Measurements from ENCODE around the gene CIZ1. TPM values are rescaled to one million over a fixed set of nuclear protein-coding genes. Genes with fewer than 3 reads are reported as not detected.

CIZ1 gene
- total and polyA plus RNA-seq, 9 of the 15 experiments (the other 6 are each of a cell fraction or from before 2014, with no cell fraction given) = 6.6 to 329 (median 87.8) TPM

DNA sequence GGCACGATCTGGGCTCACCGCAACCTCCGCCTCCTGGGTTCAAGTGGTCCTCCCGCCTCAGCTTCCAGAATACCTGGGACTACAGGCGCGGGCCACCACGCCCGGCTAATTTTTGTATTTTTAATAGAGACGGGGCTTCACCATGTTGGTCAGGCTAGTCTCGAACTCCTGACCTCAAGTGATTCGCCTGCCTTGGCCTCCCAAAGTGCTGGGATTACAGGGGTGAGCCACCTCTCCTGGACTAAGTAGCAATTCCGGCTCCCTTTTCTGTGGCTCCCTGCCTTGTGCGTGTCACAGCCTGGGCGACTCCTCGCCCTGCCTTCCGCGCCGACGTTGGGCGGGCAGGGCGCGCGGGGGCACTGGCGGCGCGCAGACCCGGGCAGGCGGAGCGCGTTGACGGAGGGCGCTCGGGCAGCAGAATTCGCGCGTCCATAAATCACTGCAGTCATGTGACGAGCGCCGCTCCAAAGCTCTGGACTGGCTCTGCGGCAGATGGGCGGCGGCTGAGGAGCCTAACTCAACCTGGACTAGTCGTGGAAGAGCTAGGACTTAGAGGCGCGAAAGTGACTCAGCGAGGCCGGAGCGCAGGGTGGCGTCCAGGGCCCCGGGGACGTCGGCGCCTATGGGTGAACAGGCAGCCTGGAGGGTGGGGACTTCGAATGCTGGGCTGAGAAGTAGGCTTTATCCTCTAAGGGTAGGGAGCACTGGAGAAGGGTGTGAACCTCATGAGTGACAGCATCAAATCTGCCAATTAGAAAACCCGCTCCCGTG lies 1.4 kb upstream of the CIZ1 start (continued):
- TF ChIP-seq RCOR1 (IDR thresholded peaks at IDR 0.05; ENCODE audit: borderline replicate concordance in 1 of 2, low read depth in 2 of 2, low read length in 2 of 2) = peak; percentile 97 to 100
- TF ChIP-seq CEBPB (tag; IDR thresholded peaks at IDR 0.05) = no peak
- no peak for TF ChIP-seq GATA2 (CRISPR knock-in tag; IDR thresholded peaks at IDR 0.05)
- peak; percentile 83 for TF ChIP-seq SMAD4 (CRISPR knock-in tag; conservative IDR thresholded peaks at IDR 0.05)
- TF ChIP-seq DEAF1 (CRISPR knock-in tag; IDR thresholded peaks at IDR 0.05) = no peak
- TF ChIP-seq TCFL5 (CRISPR knock-in tag; conservative IDR thresholded peaks at IDR 0.05) = no peak
- TF ChIP-seq SLC30A9 (CRISPR knock-in tag; IDR thresholded peaks at IDR 0.05) = 0 out of 2 replicates have a peak, but pooled peaks have one; percentile 47
- TF ChIP-seq, protein P1, sequence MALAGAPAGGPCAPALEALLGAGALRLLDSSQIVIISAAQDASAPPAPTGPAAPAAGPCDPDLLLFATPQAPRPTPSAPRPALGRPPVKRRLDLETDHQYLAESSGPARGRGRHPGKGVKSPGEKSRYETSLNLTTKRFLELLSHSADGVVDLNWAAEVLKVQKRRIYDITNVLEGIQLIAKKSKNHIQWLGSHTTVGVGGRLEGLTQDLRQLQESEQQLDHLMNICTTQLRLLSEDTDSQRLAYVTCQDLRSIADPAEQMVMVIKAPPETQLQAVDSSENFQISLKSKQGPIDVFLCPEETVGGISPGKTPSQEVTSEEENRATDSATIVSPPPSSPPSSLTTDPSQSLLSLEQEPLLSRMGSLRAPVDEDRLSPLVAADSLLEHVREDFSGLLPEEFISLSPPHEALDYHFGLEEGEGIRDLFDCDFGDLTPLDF (CRISPR knock-in tag; IDR thresholded peaks at IDR 0.05) = peak; percentile 90
- TF ChIP-seq RFX5 (IDR thresholded peaks at IDR 0.05; ENCODE audit: low read depth, low read length) = 0 out of 2 replicates have a peak, but pooled peaks have one; percentile 30
- TF ChIP-seq RBBP5 (IDR thresholded peaks at IDR 0.05; ENCODE audit: borderline replicate concordance, insufficient read depth, low read length, poor library complexity, severe bottlenecking) = peak; percentile 63
- TF ChIP-seq, protein P2, sequence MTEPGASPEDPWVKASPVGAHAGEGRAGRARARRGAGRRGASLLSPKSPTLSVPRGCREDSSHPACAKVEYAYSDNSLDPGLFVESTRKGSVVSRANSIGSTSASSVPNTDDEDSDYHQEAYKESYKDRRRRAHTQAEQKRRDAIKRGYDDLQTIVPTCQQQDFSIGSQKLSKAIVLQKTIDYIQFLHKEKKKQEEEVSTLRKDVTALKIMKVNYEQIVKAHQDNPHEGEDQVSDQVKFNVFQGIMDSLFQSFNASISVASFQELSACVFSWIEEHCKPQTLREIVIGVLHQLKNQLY (CRISPR knock-in tag; conservative IDR thresholded peaks at IDR 0.05) = peak in 1 of 2 experiments; percentile 41; a peak in 3 of 4 replicates
- TF ChIP-seq ZNF165 (CRISPR knock-in tag; IDR thresholded peaks at IDR 0.05; ENCODE audit: borderline replicate concordance) = peak; percentile 82
- TF ChIP-seq, protein P3, sequence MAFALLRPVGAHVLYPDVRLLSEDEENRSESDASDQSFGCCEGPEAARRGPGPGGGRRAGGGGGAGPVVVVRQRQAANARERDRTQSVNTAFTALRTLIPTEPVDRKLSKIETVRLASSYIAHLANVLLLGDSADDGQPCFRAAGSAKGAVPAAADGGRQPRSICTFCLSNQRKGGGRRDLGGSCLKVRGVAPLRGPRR (CRISPR knock-in tag; IDR thresholded peaks at IDR 0.05) = peak; percentile 84; the same call in 1 of the 2 replicates
- TF ChIP-seq NR2F6 (CRISPR knock-in tag; IDR thresholded peaks at IDR 0.05) = peak; percentile 85; the same call in 1 of the 2 replicates
- peak; percentile 66 for TF ChIP-seq ZNF583 (CRISPR knock-in tag; IDR thresholded peaks at IDR 0.05)
- TF ChIP-seq TAF7 (tag; IDR thresholded peaks at IDR 0.05) = no peak
- TF ChIP-seq EP300 (IDR thresholded peaks at IDR 0.05; ENCODE audit: low read length) = peak; percentile 49
- TF ChIP-seq ZNF707 (CRISPR knock-in tag; conservative IDR thresholded peaks at IDR 0.05) = 0 out of 2 replicates have a peak, but pooled peaks have one; percentile 42
- TF ChIP-seq L3MBTL2 (IDR thresholded peaks at IDR 0.05) = no peak
- TF ChIP-seq TEAD1 (CRISPR knock-in tag; IDR thresholded peaks at IDR 0.05) = peak in 1 of 2 experiments; percentile 15; a peak in 1 of 4 replicates
- peak; percentile 11 for TF ChIP-seq TAF1 (IDR thresholded peaks at IDR 0.05; ENCODE audit: control insufficient read depth, extremely low read depth, insufficient read depth, low read length, severe bottlenecking)

All from K562 (cell line).